PC-3 (cell line): ENCODE results near the gene N4BP2L2. TPM values are rescaled to one million over a fixed set of nuclear protein-coding genes. Genes with fewer than 3 reads are reported as not detected.

ENCODE experiments used
- ATAC-seq: fragments of 200-7000 bp; cut with Tn5 transposase; 2 replicates; pipeline ENCODE4 v1.9.1; 2020; ENCODE audit warnings: mild to moderate bottlenecking, moderate library complexity
- BruUV-seq: library from RNA; stranded (reverse); fragments of 400-500 nt; replicated peaks from 2 replicates; lab custom pipeline; 2021; lab: Mats Ljungman, UMichigan
- CTCF ChIA-PET: fragments of 300-600 bp; sonication (Branson Sonifier 250); formaldehyde crosslinking; loops from one replicate; lab custom pipeline; 2022; ENCODE audit warnings: antibody characterized with exemption; lab: Charles Lee
- POLR2A ChIA-PET: fragments of 300-600 bp; sonication (Branson Sonifier 250); formaldehyde crosslinking; loops from one replicate; lab custom pipeline; 2022; ENCODE audit warnings: antibody characterized with exemption; ENCODE audit not compliant: unreplicated experiment; lab: Charles Lee
- DNase-seq: peaks from one replicate; pipeline ENCODE4 v3.0.0-alpha.2; 2015
- H2AFZ ChIP-seq: fragments of 300-600 bp; sonication (generic); 2 replicates; pipeline ENCODE4 v1.6.0; 2016; ENCODE audit warnings: antibody characterized with exemption, low read length
- H3F3A ChIP-seq: fragments of 300-600 bp; sonication (generic); one replicate; pipeline ENCODE4 v1.6.0; 2017; ENCODE audit warnings: antibody characterized with exemption, low read length, control low read depth, mild to moderate bottlenecking; ENCODE audit not compliant: unreplicated experiment
- H3K27ac ChIP-seq: fragments of 300-600 bp; sonication (generic); 2 replicates; pipeline ENCODE4 v1.5.1; 2016; ENCODE audit warnings: mild to moderate bottlenecking, low read length
- H3K27me3 ChIP-seq: fragments of 300-600 bp; sonication (generic); 2 replicates; pipeline ENCODE4 v1.6.1; 2016; ENCODE audit warnings: low read length, mixed read lengths
- H3K36me3 ChIP-seq: fragments of 300-600 bp; sonication (generic); 2 replicates; pipeline ENCODE4 v1.6.1; 2016; ENCODE audit warnings: low read depth, mixed run types, low read length, mixed read lengths
- H3K4me1 ChIP-seq: fragments of 300-600 bp; sonication (generic); 2 replicates; pipeline ENCODE4 v1.5.1; 2016; ENCODE audit warnings: low read length; ENCODE audit not compliant: insufficient read depth
- H3K4me2 ChIP-seq: fragments of 300-600 bp; sonication (generic); 2 replicates; pipeline ENCODE4 v1.6.0; 2016; ENCODE audit warnings: low read length
- H3K4me3 ChIP-seq: fragments of 300-600 bp; sonication (generic); 2 replicates; pipeline ENCODE4 v1.5.1; 2016; ENCODE audit warnings: mild to moderate bottlenecking, low read length, mixed read lengths
- H3K79me2 ChIP-seq: fragments of 300-600 bp; sonication (generic); 2 replicates; pipeline ENCODE4 v1.6.1; 2017; ENCODE audit warnings: low read length, mixed read lengths
- H3K9ac ChIP-seq: fragments of 300-600 bp; sonication (generic); 2 replicates; pipeline ENCODE4 v1.6.0; 2016; ENCODE audit warnings: mild to moderate bottlenecking, low read length
- H3K9me2 ChIP-seq: fragments of 300-600 bp; sonication (generic); replicated peaks from 2 replicates; pipeline ENCODE4 v1.6.1; 2016; ENCODE audit warnings: mixed run types, low read length, mixed read lengths
- H3K9me3 ChIP-seq: fragments of 300-600 bp; sonication (generic); 2 replicates; pipeline ENCODE4 v1.6.1; 2016; ENCODE audit warnings: low read length, mixed read lengths
- H4K20me1 ChIP-seq: fragments of 300-600 bp; sonication (generic); 2 replicates; pipeline ENCODE4 v1.6.1; 2016; ENCODE audit warnings: low read length, mixed read lengths
- EZH2 ChIP-seq: fragments of 300-600 bp; sonication (generic); IDR thresholded peaks from one replicate; pipeline ENCODE4 v1.6.1; 2017; ENCODE audit warnings: antibody characterized with exemption, mild to moderate bottlenecking, low read length; ENCODE audit not compliant: unreplicated experiment
- EZH2phosphoT487 ChIP-seq: fragments of 300-600 bp; sonication (generic); IDR thresholded peaks from 2 replicates; pipeline ENCODE4 v1.6.1; 2018; ENCODE audit warnings: mild to moderate bottlenecking, antibody characterized with exemption, low read length, borderline replicate concordance
- intact Hi-C: fragments of 100-400 bp; cut with micrococcal nuclease; formaldehyde crosslinking; loops from 2 replicates; pipeline ENCODE4 v1.9.0; 2023
- total RNA-seq: library from RNA; depleted of rRNA; stranded (reverse); fragments of >200 nt; gene quantifications from 2 replicates; pipeline ENCODE4 v1.2.3, GENCODE V29; 2014
- TF ChIP-seq, protein P1 (sequence below): fragments of 300-600 bp; sonication (generic); conservative IDR thresholded peaks from 2 replicates; pipeline ENCODE4 v1.5.1; 2017; ENCODE audit warnings: antibody characterized with exemption, low read depth, mild to moderate bottlenecking, low read length

The N4BP2L2 gene
- total RNA-seq, 1 experiment from 2014 or later, result 51.4 TPM

- peaks cover 16% of the 10 kb centered on the region for H3K36me3 ChIP-seq
- no peaks in the 10 kb centered on the region for H3K27me3 ChIP-seq
- H3F3A ChIP-seq, result no peaks in the 10 kb centered on the region
- BruUV-seq, result no TSS peak
- H3K27ac ChIP-seq, result no peak overlapping the region
- TF ChIP-seq EZH2phosphoT487 (no peak), EZH2 (no peak)
- TF ChIP-seq, protein P1, sequence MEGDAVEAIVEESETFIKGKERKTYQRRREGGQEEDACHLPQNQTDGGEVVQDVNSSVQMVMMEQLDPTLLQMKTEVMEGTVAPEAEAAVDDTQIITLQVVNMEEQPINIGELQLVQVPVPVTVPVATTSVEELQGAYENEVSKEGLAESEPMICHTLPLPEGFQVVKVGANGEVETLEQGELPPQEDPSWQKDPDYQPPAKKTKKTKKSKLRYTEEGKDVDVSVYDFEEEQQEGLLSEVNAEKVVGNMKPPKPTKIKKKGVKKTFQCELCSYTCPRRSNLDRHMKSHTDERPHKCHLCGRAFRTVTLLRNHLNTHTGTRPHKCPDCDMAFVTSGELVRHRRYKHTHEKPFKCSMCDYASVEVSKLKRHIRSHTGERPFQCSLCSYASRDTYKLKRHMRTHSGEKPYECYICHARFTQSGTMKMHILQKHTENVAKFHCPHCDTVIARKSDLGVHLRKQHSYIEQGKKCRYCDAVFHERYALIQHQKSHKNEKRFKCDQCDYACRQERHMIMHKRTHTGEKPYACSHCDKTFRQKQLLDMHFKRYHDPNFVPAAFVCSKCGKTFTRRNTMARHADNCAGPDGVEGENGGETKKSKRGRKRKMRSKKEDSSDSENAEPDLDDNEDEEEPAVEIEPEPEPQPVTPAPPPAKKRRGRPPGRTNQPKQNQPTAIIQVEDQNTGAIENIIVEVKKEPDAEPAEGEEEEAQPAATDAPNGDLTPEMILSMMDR, result no peak
- no peaks in the 10 kb centered on the region for H4K20me1 ChIP-seq
- no peak overlapping the region for H3K4me2 ChIP-seq
- H3K4me3 ChIP-seq, result no peak overlapping the region
- ChIA-PET POLR2A (interaction anchor here (0.6 kb wide), 1 partner anchor 139 kb away, joined by 3 read pairs; no protein-coding TSS in a partner anchor), CTCF (no interaction called here)
- H3K9me3 ChIP-seq, result no peaks in the 10 kb centered on the region
- no peak for ATAC-seq
- no peak overlapping the region for H2AFZ ChIP-seq
- DNase-seq, result no peak
- H3K79me2 ChIP-seq, result no peaks in the 10 kb centered on the region
- H3K4me1 ChIP-seq, result no peaks in the 10 kb centered on the region
- intact Hi-C loops, result no loop called here
- H3K9ac ChIP-seq, result no peak overlapping the region
- no peaks in the 10 kb centered on the region for H3K9me2 ChIP-seq
These were observed 23.3 kb downstream of the N4BP2L2 start for GRCh38 chr13:32515246-32515645.

GRCh38 chr13:32511482-32511881, 27.1 kb downstream of the N4BP2L2 start:
- Histone ChIP-seq H3K4me2 (no peak overlapping the region), H3K27ac (no peak overlapping the region), H3K36me3 (peaks cover 9% of the 10 kb centered on the region; the same call in 1 of the 2 replicates), H4K20me1 (no peaks in the 10 kb centered on the region), H3K79me2 (no peaks in the 10 kb centered on the region), H3K9me3 (no peaks in the 10 kb centered on the region), H2AFZ (no peak overlapping the region), H3K9ac (no peak overlapping the region), H3K27me3 (no peaks in the 10 kb centered on the region), H3K9me2 (no peaks in the 10 kb centered on the region), H3K4me1 (no peaks in the 10 kb centered on the region), H3F3A (no peaks in the 10 kb centered on the region), H3K4me3 (no peak overlapping the region)
- BruUV-seq, result no TSS peak
- ChIA-PET POLR2A (interaction anchor here (0.5 kb wide), 1 partner anchor 19 kb away, joined by 9 read pairs; no protein-coding TSS in a partner anchor), CTCF (no interaction called here)
- DNase-seq (no peak), ATAC-seq (no peak)
- no peak for TF ChIP-seq EZH2
- TF ChIP-seq, protein P1, result no peak
- no peak for TF ChIP-seq EZH2phosphoT487
- intact Hi-C loops, result no loop called here

DNA sequence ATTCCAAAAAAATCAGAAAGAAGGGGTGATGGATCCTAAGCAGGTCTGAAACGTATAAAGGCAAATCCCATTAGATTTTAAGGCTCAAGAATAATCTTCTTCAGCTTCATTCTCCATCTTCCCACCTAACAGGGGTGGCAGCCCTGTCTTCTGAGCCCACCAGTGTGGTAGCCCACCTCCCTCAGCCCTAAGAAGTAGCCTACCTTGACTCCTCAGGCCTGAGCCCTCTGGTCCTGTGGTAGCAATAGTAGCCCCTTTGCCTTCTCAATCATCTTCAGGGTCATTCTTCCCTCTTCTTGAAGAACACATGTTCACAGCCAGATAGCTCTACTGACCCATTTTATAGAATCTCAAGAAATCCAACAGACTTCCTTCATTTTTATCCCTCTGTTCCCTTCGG, 33.7 kb downstream of the N4BP2L2 start:
- no peaks in the 10 kb centered on the region for H3K9me2 ChIP-seq
- no peak overlapping the region for H3K4me3 ChIP-seq
- ChIA-PET CTCF (no interaction called here), POLR2A (no interaction called here)
- DNase-seq (no peak), ATAC-seq (no peak)
- H3K27me3 ChIP-seq, result no peaks in the 10 kb centered on the region
- no peaks in the 10 kb centered on the region for H3F3A ChIP-seq
- no peak overlapping the region for H2AFZ ChIP-seq
- intact Hi-C loops, result no loop called here
- no peak overlapping the region for H3K9ac ChIP-seq
- TF ChIP-seq EZH2phosphoT487 (no peak), EZH2 (no peak)
- TF ChIP-seq, protein P1, result no peak
- no TSS peak for BruUV-seq
- H3K27ac ChIP-seq, result no peak overlapping the region
- no peaks in the 10 kb centered on the region for H3K4me1 ChIP-seq
- H3K9me3 ChIP-seq, result no peaks in the 10 kb centered on the region
- H3K79me2 ChIP-seq, result no peaks in the 10 kb centered on the region
- H4K20me1 ChIP-seq, result no peaks in the 10 kb centered on the region
- H3K4me2 ChIP-seq, result no peak overlapping the region
- H3K36me3 ChIP-seq, result peaks cover 5% of the 10 kb centered on the region; the same call in 1 of the 2 replicates
